HG03520 (cell line): ENCODE data around the gene CYP26C1.

Experiments used
- ATAC-seq: cut with Tn5 transposase; IDR thresholded peaks from one replicate; pipeline ENCODE4 v1.9.1; 2021; ENCODE audit warnings: mild to moderate bottlenecking, moderate library complexity; ENCODE audit not compliant: unreplicated experiment

Gene CYP26C1

GRCh38 chr10:93106631-93107072 is 46.1 kb downstream of the CYP26C1 start:
- no peak for ATAC-seq

- ATAC-seq = no peak
Observed at GRCh38 chr10:93110472-93111146, 50.0 kb downstream of the CYP26C1 start.

GRCh38 chr10:93113042-93113441 is 52.4 kb downstream of the CYP26C1 start:
- ATAC-seq = no peak

- ATAC-seq = no peak
Observed at GRCh38 chr10:93115661-93116383, 55.2 kb downstream of the CYP26C1 start.
